Effector CD8-positive, alpha-beta T cell (primary cell): ENCODE data around the gene PDCD1.
"Not testable (repeated sequence)": the region's sequence is repeated elsewhere in the genome, so short reads cannot be mapped to it uniquely, and the experiment has no call there.

Source experiments
- DNase-seq: peaks from one replicate; lab custom pipeline; 2025; lab: John Stamatoyannopoulos, UW

The PDCD1 gene

GRCh38 chr2:241833756-241834526 is 24.8 kb downstream of the PDCD1 start:
- DNase-seq = not testable (repeated sequence)

GRCh38 chr2:241833101-241833663 is 25.5 kb downstream of the PDCD1 start:
- DNase-seq = no peak

GRCh38 chr2:241827394-241827793 is 31.3 kb downstream of the PDCD1 start:
- no peak for DNase-seq

- DNase-seq = not testable (repeated sequence)
Measured at GRCh38 chr2:241823531-241824437, 34.9 kb downstream of the PDCD1 start.

GRCh38 chr2:241822264-241822623 is 36.5 kb downstream of the PDCD1 start:
- DNase-seq = no peak

- DNase-seq = no peak
Measured at GRCh38 chr2:241821460-241822263, 37.0 kb downstream of the PDCD1 start.

- DNase-seq = no peak
Measured at GRCh38 chr2:241820625-241821384, 37.9 kb downstream of the PDCD1 start.

GRCh38 chr2:241819947-241820624 is 38.6 kb downstream of the PDCD1 start:
- DNase-seq = not testable (repeated sequence)

GRCh38 chr2:241818943-241819270 is 39.8 kb downstream of the PDCD1 start:
- DNase-seq = no peak

- no peak for DNase-seq
Measured at GRCh38 chr2:241818229-241818942, 40.3 kb downstream of the PDCD1 start.

GRCh38 chr2:241817821-241818215 is 40.9 kb downstream of the PDCD1 start:
- DNase-seq = not testable (repeated sequence)

- no peak for DNase-seq
Measured at GRCh38 chr2:241817126-241817820, 41.4 kb downstream of the PDCD1 start.

GRCh38 chr2:241816431-241817121 is 42.1 kb downstream of the PDCD1 start:
- no peak for DNase-seq

- DNase-seq = no peak
Measured at GRCh38 chr2:241815477-241816430, 42.9 kb downstream of the PDCD1 start.

- DNase-seq = no peak
Measured at GRCh38 chr2:241814643-241815476, 43.8 kb downstream of the PDCD1 start.

GRCh38 chr2:241814393-241814642 is 44.4 kb downstream of the PDCD1 start:
- DNase-seq = no peak
